Thoracic aorta (tissue), 2 donors: ENCODE data around the gene DPF1. TPM values are rescaled to one million over a fixed set of nuclear protein-coding genes. Genes with fewer than 3 reads are reported as not detected.

ENCODE experiments used
- ATAC-seq: fragments of 150-250 bp; one replicate; pipeline ENCODE4 v1.8.0; 2017; ENCODE audit warnings: low read depth; ENCODE audit not compliant: insufficient number of reproducible peaks, low FRiP score
- DNase-seq: peaks from one replicate; pipeline ENCODE4 v3.0.0-alpha.2; 2020; ENCODE audit warnings: low spot score
- H3K27ac ChIP-seq, 2 donors: fragments of 200-600 bp; sonication (generic); 1 replicate in 1 of 2; 2 replicates in 1 of 2; pipeline ENCODE4 v1.5.1; 2016; ENCODE audit warnings: mild to moderate bottlenecking in 2 of 2, moderate library complexity in 2 of 2
- H3K27me3 ChIP-seq: fragments of 200-600 bp; sonication (generic); replicated peaks from 2 replicates; pipeline ENCODE4 v1.6.0; 2016; ENCODE audit warnings: mild to moderate bottlenecking; ENCODE audit not compliant: insufficient read depth
- H3K36me3 ChIP-seq: fragments of 200-600 bp; sonication (generic); one replicate; pipeline ENCODE4 v1.5.1; 2016
- H3K4me1 ChIP-seq, 2 donors: fragments of 200-600 bp; sonication (generic); 1 replicate in 1 of 2; 2 replicates in 1 of 2; pipeline versions ENCODE4 v1.5.1 to v1.6.0; 2016; ENCODE audit warnings: low read depth in 2 of 2, mild to moderate bottlenecking in 1 of 2; ENCODE audit not compliant: control insufficient read depth in 1 of 2
- H3K4me3 ChIP-seq: fragments of 200-600 bp; sonication (generic); 2 replicates; pipeline ENCODE4 v1.5.1; 2016; ENCODE audit warnings: mild to moderate bottlenecking
- H3K9me3 ChIP-seq: fragments of 200-600 bp; sonication (generic); 2 replicates; pipeline ENCODE4 v1.5.1; 2016
- CTCF ChIP-seq: fragments of 200-600 bp; sonication (generic); IDR thresholded peaks from one replicate; pipeline ENCODE4 v1.5.1; 2019; ENCODE audit warnings: antibody characterized with exemption
- total RNA-seq, 2 donors: library from RNA; depleted of rRNA; stranded (reverse); fragments of >200 nt; gene quantifications; one replicate each; pipeline versions ENCODE4 v1.1.0 to v1.2.3, GENCODE V29; 2016

The DPF1 gene
- total RNA-seq, 2 donors from 2014 or later: 0.85 to 1.2 TPM

- Histone ChIP-seq H3K27ac (no peak overlapping the region), H3K27me3 (no peaks in the 10 kb centered on the region), H3K9me3 (no peaks in the 10 kb centered on the region), H3K36me3 (peaks cover 8% of the 10 kb centered on the region), H3K4me1 (no peaks in the 10 kb centered on the region), H3K4me3 (no peak overlapping the region)
- ATAC-seq: no peak
- no peak for TF ChIP-seq CTCF
- no peak for DNase-seq
These were observed 26.9 kb downstream of the DPF1 start for GRCh38 chr19:38196948-38197656.

- Histone ChIP-seq H3K4me3 (no peak overlapping the region), H3K4me1 (no peaks in the 10 kb centered on the region), H3K27me3 (no peaks in the 10 kb centered on the region), H3K36me3 (peaks cover 6% of the 10 kb centered on the region), H3K9me3 (no peaks in the 10 kb centered on the region), H3K27ac (no peak overlapping the region)
- ATAC-seq (no peak), DNase-seq (no peak)
- TF ChIP-seq CTCF: no peak
These were observed 27.7 kb downstream of the DPF1 start for GRCh38 chr19:38196245-38196837.

- no peak for DNase-seq
- Histone ChIP-seq H3K9me3 (no peaks in the 10 kb centered on the region), H3K27me3 (no peaks in the 10 kb centered on the region), H3K36me3 (peaks cover 2% of the 10 kb centered on the region), H3K27ac (no peak overlapping the region), H3K4me1 (no peaks in the 10 kb centered on the region), H3K4me3 (no peak overlapping the region)
- no peak for ATAC-seq
- TF ChIP-seq CTCF: no peak
These were observed 28.8 kb downstream of the DPF1 start for GRCh38 chr19:38195237-38195636.

- DNase-seq (no peak), ATAC-seq (no peak)
- no peak overlapping the region for H3K27ac ChIP-seq
- no peaks in the 10 kb centered on the region for H3K27me3 ChIP-seq
- no peaks in the 10 kb centered on the region for H3K9me3 ChIP-seq
- TF ChIP-seq CTCF: no peak
- H3K36me3 ChIP-seq: peaks cover 2% of the 10 kb centered on the region
- H3K4me3 ChIP-seq: no peak overlapping the region
- H3K4me1 ChIP-seq: no peaks in the 10 kb centered on the region
These were observed 29.8 kb downstream of the DPF1 start for GRCh38 chr19:38194061-38194701.

GRCh38 chr19:38193445-38193844 is 30.6 kb downstream of the DPF1 start:
- no peaks in the 10 kb centered on the region for H3K4me1 ChIP-seq
- DNase-seq (no peak), ATAC-seq (no peak)
- H3K27me3 ChIP-seq: no peaks in the 10 kb centered on the region
- no peaks in the 10 kb centered on the region for H3K9me3 ChIP-seq
- no peak for TF ChIP-seq CTCF
- H3K36me3 ChIP-seq: peaks cover 2% of the 10 kb centered on the region
- H3K27ac ChIP-seq: no peak overlapping the region
- no peak overlapping the region for H3K4me3 ChIP-seq
